K562 (cell line): ENCODE results near the gene WNT7A.

ENCODE experiments used
- ATF2 ChIP-seq: sonication (generic); formaldehyde crosslinking; IDR thresholded peaks from 2 replicates; pipeline ENCODE4 v1.8.1; 2022; ENCODE audit warnings: missing genetic modification reagents
- BCOR ChIP-seq: fragments of 450-650 bp; IDR thresholded peaks from 2 replicates; pipeline ENCODE4 v1.6.1; 2016
- EP300 ChIP-seq: IDR thresholded peaks from 2 replicates; pipeline ENCODE4 v1.6.1; 2012; ENCODE audit warnings: low read length, improper control_type of control experiment
- LEF1 ChIP-seq: fragments of 450-650 bp; IDR thresholded peaks from 2 replicates; pipeline ENCODE4 v1.6.1; 2016; ENCODE audit warnings: mild to moderate bottlenecking
- MEF2D ChIP-seq: conservative IDR thresholded peaks from 2 replicates; pipeline ENCODE4 v1.6.1; 2016; ENCODE audit warnings: low read depth, missing genetic modification characterization, missing compliant biosample characterization
- NFE2 ChIP-seq: IDR thresholded peaks from 2 replicates; pipeline ENCODE4 v1.6.1; 2014; ENCODE audit warnings: antibody characterized with exemption, low read depth
- NR3C1 ChIP-seq: sonication (generic); formaldehyde crosslinking; IDR thresholded peaks from 2 replicates; pipeline ENCODE4 v1.8.1; 2022; ENCODE audit warnings: missing genetic modification reagents
- POLR2A ChIP-seq: fragments of 450-650 bp; conservative IDR thresholded peaks from 2 replicates; pipeline ENCODE4 v1.6.1; 2016
- RBM22 ChIP-seq: fragments of 200-400 bp; formaldehyde crosslinking; IDR thresholded peaks from 2 replicates; pipeline ENCODE4 v1.6.1; 2018; ENCODE audit warnings: low read length, low read depth; ENCODE audit not compliant: poor library complexity, severe bottlenecking
- RFX5 ChIP-seq: IDR thresholded peaks from 2 replicates; pipeline ENCODE4 v1.6.1; 2011; ENCODE audit warnings: low read depth, mild to moderate bottlenecking, improper control_type of control experiment, low read length
- SMC3 ChIP-seq: conservative IDR thresholded peaks from 2 replicates; pipeline ENCODE4 v1.6.1; 2011; ENCODE audit warnings: low read depth, low read length, improper control_type of control experiment; ENCODE audit not compliant: insufficient read depth
- SREBF2 ChIP-seq: sonication (generic); formaldehyde crosslinking; IDR thresholded peaks from 2 replicates; pipeline ENCODE4 v1.4.0; 2020; ENCODE audit warnings: mild to moderate bottlenecking, missing genetic modification reagents
- ZNF143 ChIP-seq: sonication (generic); formaldehyde crosslinking; IDR thresholded peaks from 2 replicates; pipeline ENCODE4 v1.9.0; 2022; ENCODE audit warnings: mild to moderate bottlenecking, missing genetic modification reagents
- TF ChIP-seq, protein P1 (sequence below): fragments of 450-650 bp; formaldehyde crosslinking; IDR thresholded peaks from 2 replicates; pipeline ENCODE4 v1.4.0; 2020; ENCODE audit warnings: mild to moderate bottlenecking, mixed read lengths

DNA sequence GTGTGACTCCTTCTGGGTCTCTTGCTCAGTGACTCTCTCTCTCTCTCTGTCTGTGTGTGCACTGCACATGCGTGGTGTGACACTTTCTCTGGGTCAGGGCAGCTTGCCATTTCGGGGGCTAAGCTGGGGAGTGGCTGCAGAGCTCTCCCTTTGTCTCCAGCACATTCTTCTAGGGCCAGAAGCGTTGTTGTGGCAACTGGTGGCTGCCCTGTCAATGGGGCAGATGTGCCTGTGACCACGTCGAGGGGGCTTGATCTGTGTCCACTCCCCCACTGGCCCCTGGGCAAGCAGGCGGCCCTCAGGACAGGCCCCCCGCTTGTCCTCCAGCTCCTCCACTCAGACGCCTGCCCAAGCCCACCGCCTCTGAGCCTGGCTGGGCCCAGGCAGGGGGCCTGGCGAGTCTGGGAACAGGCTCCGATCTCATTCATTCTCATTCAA, 67.8 kb downstream of the WNT7A start:
- TF ChIP-seq RBM22 (no peak), ATF2 (CRISPR knock-in tag) (no peak), POLR2A (no peak), RFX5 (no peak), SREBF2 (no peak), SMC3 (no peak), EP300 (no peak), MEF2D (no peak), NFE2 (no peak), NR3C1 (CRISPR knock-in tag) (no peak), LEF1 (no peak), ZNF143 (CRISPR knock-in tag) (no peak), BCOR (no peak)
- TF ChIP-seq, protein P1, sequence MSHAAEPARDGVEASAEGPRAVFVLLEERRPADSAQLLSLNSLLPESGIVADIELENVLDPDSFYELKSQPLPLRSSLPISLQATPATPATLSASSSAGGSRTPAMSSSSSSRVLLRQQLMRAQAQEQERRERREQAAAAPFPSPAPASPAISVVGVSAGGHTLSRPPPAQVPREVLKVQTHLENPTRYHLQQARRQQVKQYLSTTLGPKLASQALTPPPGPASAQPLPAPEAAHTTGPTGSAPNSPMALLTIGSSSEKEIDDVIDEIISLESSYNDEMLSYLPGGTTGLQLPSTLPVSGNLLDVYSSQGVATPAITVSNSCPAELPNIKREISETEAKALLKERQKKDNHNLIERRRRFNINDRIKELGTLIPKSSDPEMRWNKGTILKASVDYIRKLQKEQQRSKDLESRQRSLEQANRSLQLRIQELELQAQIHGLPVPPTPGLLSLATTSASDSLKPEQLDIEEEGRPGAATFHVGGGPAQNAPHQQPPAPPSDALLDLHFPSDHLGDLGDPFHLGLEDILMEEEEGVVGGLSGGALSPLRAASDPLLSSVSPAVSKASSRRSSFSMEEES (CRISPR knock-in tag), result no peak
